Sigmoid colon (tissue), 7 donors: ENCODE data around the gene PTPN3. TPM values are rescaled to one million over a fixed set of nuclear protein-coding genes. Genes with fewer than 3 reads are reported as not detected.
"Not testable (repeated sequence)": the region's sequence is repeated elsewhere in the genome, so short reads cannot be mapped to it uniquely, and the experiment has no call there.

Experiments
- DNase-seq: peaks from one replicate; pipeline ENCODE4 v3.0.0-alpha.2; 2019
- H3K27ac ChIP-seq, 4 donors: fragments of 200-600 bp; sonication (generic); one replicate each; pipeline ENCODE4 v1.5.1; 2016 to 2019; ENCODE audit warnings: mild to moderate bottlenecking in 1 of 4
- H3K27me3 ChIP-seq, 3 donors: fragments of 200-600 bp; sonication (generic); one replicate each; pipeline ENCODE4 v1.5.1; 2019; ENCODE audit warnings: mild to moderate bottlenecking in 1 of 3
- H3K36me3 ChIP-seq, 4 donors: fragments of 200-600 bp; sonication (generic); one replicate each; pipeline ENCODE4 v1.5.1; 2016 to 2019
- H3K4me1 ChIP-seq, 4 donors: fragments of 200-600 bp; sonication (generic); one replicate each; pipeline ENCODE4 v1.5.1; 2017 to 2019
- H3K4me3 ChIP-seq, 4 donors: fragments of 200-600 bp; sonication (generic); one replicate each; pipeline ENCODE4 v1.5.1; 2017 to 2019; ENCODE audit warnings: mild to moderate bottlenecking in 2 of 4, moderate library complexity in 1 of 4
- H3K9me3 ChIP-seq, 4 donors: fragments of 200-600 bp in 3 of 4; sonication (generic) in 3 of 4; one replicate each; pipeline versions ENCODE4 v1.5.1 to v1.6.1; 2013 to 2019
- EP300 ChIP-seq, 4 donors: sonication (generic); formaldehyde crosslinking; IDR thresholded peaks; one replicate each; pipeline ENCODE4 v1.6.1; 2017; ENCODE audit warnings: antibody characterized with exemption in 4 of 4
- POLR2A ChIP-seq, 2 donors: fragments of 450-650 bp; IDR thresholded peaks; one replicate each; pipeline ENCODE4 v1.6.1; 2016; ENCODE audit warnings: antibody characterized with exemption in 2 of 2, mild to moderate bottlenecking in 2 of 2, moderate library complexity in 2 of 2
- POLR2AphosphoS5 ChIP-seq, 4 donors: sonication (generic); formaldehyde crosslinking; IDR thresholded peaks; one replicate each; pipeline ENCODE4 v1.6.1; 2017; ENCODE audit warnings: antibody characterized with exemption in 4 of 4
- WGBS, 2 donors: extraction: QIAGEN DNeasy Blood & Tissue Kit; methylation state at CpG; one replicate each; pipeline ENCODE4 v1.1.7; 2013; 5-methylcytosine and 5-hydroxymethylcytosine counted together
- intact Hi-C: fragments of 100-400 bp; cut with DNase I; formaldehyde crosslinking; loops from one replicate; pipeline ENCODE4 v1.15.1; 2023
- polyA plus RNA-seq, 3 donors: library from polyadenylated mRNA; stranded (reverse); fragments of 200-250 nt; gene quantifications; one replicate each; pipeline ENCODE4 v1.2.3, GENCODE V29; 2013
- total RNA-seq, 4 donors: library from RNA; depleted of rRNA; stranded (reverse); fragments of >200 nt; gene quantifications; one replicate each; pipeline ENCODE4 v1.1.0, GENCODE V29; 2016
- TF ChIP-seq, protein P1 (sequence below), 4 experiments: fragments of 450-650 bp in 3 of 4; fragments of 200-600 bp in 1 of 4; IDR thresholded peaks; one replicate each; pipeline ENCODE4 v1.5.1; 2016 to 2019; ENCODE audit warnings: antibody characterized with exemption in 4 of 4, mild to moderate bottlenecking in 3 of 4, moderate library complexity in 2 of 4
- donor health status: healthy with polysubstance abuse.
- donor health status: Bipolar disorder and iron deficiency.
- donor health status: healthy.

Gene PTPN3
- total and polyA plus RNA-seq, 7 donors: 1.3 to 25.0 (median 2.5) TPM

DNA sequence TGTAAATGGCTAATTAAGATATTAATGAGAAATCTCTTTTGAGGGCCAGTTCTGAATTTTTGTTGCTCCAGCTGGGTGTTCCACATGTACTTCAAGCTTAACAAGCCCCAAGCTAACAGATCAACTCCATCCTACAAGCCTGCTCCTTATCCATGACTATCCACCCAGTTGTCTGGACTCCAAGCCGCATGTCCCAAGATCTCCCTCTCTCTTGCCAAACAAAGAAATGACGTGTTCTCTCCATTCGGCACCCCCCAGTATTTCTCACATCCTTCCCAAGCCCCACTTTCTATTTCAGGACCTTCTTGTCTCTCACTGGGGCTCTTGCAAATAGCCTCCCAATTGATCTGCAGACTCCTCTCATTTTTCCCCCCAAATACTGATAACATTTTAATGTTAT, 15.8 kb upstream of the PTPN3 start:
- no peak overlapping the region for H3K4me3 ChIP-seq
- no peaks in the 10 kb centered on the region for H3K36me3 ChIP-seq
- no peak for DNase-seq
- no peaks in the 10 kb centered on the region for H3K9me3 ChIP-seq
- no peaks in the 10 kb centered on the region for H3K4me1 ChIP-seq
- intact Hi-C loops: no loop called here
- TF ChIP-seq POLR2A (IDR thresholded peaks at IDR 0.05): no peak
- TF ChIP-seq EP300 (IDR thresholded peaks at IDR 0.05): no peak
- no peak for TF ChIP-seq POLR2AphosphoS5 (IDR thresholded peaks at IDR 0.05)
- TF ChIP-seq, protein P1, sequence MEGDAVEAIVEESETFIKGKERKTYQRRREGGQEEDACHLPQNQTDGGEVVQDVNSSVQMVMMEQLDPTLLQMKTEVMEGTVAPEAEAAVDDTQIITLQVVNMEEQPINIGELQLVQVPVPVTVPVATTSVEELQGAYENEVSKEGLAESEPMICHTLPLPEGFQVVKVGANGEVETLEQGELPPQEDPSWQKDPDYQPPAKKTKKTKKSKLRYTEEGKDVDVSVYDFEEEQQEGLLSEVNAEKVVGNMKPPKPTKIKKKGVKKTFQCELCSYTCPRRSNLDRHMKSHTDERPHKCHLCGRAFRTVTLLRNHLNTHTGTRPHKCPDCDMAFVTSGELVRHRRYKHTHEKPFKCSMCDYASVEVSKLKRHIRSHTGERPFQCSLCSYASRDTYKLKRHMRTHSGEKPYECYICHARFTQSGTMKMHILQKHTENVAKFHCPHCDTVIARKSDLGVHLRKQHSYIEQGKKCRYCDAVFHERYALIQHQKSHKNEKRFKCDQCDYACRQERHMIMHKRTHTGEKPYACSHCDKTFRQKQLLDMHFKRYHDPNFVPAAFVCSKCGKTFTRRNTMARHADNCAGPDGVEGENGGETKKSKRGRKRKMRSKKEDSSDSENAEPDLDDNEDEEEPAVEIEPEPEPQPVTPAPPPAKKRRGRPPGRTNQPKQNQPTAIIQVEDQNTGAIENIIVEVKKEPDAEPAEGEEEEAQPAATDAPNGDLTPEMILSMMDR (IDR thresholded peaks at IDR 0.05): no peak
- H3K27me3 ChIP-seq: no peaks in the 10 kb centered on the region
- WGBS, 2 donors: 91 to 93% methylated on average over 3 of the region's 3 CpGs
- no peak overlapping the region for H3K27ac ChIP-seq

DNA sequence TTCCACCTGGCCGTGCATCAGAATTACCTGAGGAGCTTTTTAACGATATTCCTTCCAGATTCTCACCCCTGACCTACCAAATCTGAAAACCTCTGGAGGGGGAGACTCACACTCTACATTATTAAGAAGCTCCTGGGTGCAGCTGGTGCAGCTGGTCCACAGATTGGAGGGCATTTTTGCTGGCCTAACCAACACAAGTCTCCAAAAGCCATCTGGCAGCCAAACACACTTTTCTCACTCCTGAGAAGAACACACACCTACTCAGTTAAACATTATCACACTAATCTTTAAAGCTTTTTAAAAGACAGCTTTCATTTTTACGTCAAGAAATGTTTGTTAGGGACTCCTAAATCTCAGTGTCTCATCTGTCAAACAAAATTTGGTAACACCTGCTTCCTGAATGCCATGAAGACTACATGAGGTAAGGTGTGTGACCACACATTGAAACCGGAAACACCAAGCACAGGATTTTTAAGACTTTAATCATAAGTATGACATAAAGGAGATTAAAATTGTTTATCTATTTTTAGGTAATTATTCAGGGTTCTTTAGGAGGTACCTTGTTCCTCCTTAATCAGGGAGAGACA, 14.2 kb upstream of the PTPN3 start:
- H3K4me1 ChIP-seq: no peaks in the 10 kb centered on the region
- H3K27ac ChIP-seq: no peak overlapping the region
- WGBS, 2 donors: 43 to 58% methylated on average over 4 of the region's 4 CpGs
- TF ChIP-seq EP300 (IDR thresholded peaks at IDR 0.05) (no peak), POLR2AphosphoS5 (IDR thresholded peaks at IDR 0.05) (no peak), POLR2A (IDR thresholded peaks at IDR 0.05) (no peak)
- TF ChIP-seq, protein P1 (IDR thresholded peaks at IDR 0.05): no peak
- H3K36me3 ChIP-seq: no peaks in the 10 kb centered on the region
- intact Hi-C loops: no loop called here
- no peak for DNase-seq
- H3K27me3 ChIP-seq: no peaks in the 10 kb centered on the region
- no peaks in the 10 kb centered on the region for H3K9me3 ChIP-seq
- H3K4me3 ChIP-seq: no peak overlapping the region

DNA sequence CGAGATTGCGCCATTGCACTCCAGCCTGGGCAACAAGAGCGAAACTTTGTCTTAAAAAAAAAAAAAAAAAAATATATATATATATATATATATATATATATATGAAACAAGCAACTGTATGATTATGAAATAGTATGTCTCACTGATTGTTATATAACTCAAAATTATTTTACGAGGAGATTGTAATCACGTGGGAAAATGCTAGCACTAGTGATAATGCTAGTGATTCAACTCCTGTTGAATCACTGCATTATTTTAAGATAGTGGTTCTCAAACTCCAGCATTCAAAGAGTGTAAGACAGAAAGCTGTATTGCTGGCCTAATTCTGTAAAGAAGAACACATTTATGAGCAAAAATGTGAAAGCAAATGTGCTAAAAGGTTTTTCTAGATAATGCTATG, 12.4 kb upstream of the PTPN3 start:
- no peaks in the 10 kb centered on the region for H3K36me3 ChIP-seq
- no peak overlapping the region for H3K27ac ChIP-seq
- no peaks in the 10 kb centered on the region for H3K27me3 ChIP-seq
- TF ChIP-seq POLR2A (IDR thresholded peaks at IDR 0.05) (no peak), POLR2AphosphoS5 (IDR thresholded peaks at IDR 0.05) (no peak), EP300 (IDR thresholded peaks at IDR 0.05) (no peak)
- TF ChIP-seq, protein P1 (IDR thresholded peaks at IDR 0.05): no peak
- no peaks in the 10 kb centered on the region for H3K4me1 ChIP-seq
- intact Hi-C loops: no loop called here
- DNase-seq: no peak
- H3K4me3 ChIP-seq: no peak overlapping the region
- 72 to 87% methylated on average over 5 of the region's 5 CpGs for WGBS, 2 donors
- H3K9me3 ChIP-seq: no peaks in the 10 kb centered on the region

DNA sequence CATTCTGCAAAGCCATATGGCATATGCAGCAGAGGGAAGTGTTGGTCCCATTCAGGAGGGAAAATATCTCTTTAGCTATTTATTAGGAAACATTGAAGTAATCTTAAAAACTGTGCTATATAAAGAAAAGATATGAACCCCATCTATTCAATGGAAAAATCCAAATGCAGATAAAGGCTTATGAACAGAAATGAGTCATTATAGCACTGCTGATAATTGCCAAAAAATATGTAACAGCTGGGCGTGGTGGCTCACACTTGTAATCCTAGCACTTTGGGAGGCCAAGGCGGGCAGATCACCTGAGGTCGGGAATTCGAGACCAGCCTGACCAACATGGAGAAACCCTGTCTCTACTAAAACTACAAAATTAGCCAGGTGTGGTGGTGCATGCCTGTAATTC, 11.9 kb upstream of the PTPN3 start:
- intact Hi-C loops, DNase-seq, H3K27me3 ChIP-seq, H3K4me3 ChIP-seq, H3K4me1 ChIP-seq, H3K27ac ChIP-seq, H3K9me3 ChIP-seq, H3K36me3 ChIP-seq: not testable (repeated sequence)
- 74 to 82% methylated on average over 4 of the region's 4 CpGs for WGBS, 2 donors

DNA sequence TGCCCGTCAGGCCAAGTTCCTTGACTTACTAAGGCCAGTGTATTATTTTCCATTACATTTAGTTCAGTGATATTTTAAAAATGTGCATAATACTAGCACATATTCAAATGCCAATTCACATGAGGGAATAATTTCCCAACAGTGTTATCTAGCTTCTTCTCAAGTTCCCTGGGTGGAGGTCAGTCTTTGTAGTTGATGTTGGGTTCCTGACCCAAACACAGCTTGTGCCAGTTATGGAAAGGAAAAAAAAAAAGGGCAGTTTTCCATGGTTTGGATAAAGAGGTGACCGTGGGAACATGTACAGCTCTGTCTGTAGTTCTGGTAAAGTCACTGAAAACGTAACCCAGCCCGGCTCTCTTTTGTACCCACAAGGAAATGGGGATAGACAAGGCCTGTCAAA, 11.5 kb upstream of the PTPN3 start:
- Histone ChIP-seq H3K36me3 (no peaks in the 10 kb centered on the region), H3K4me1 (no peaks in the 10 kb centered on the region), H3K27ac (no peak overlapping the region), H3K4me3 (no peak overlapping the region), H3K27me3 (no peaks in the 10 kb centered on the region), H3K9me3 (no peaks in the 10 kb centered on the region)
- intact Hi-C loops: no loop called here
- DNase-seq: no peak
- no peak for TF ChIP-seq POLR2AphosphoS5 (IDR thresholded peaks at IDR 0.05)
- no peak for TF ChIP-seq POLR2A (IDR thresholded peaks at IDR 0.05)
- TF ChIP-seq, protein P1 (IDR thresholded peaks at IDR 0.05): no peak
- TF ChIP-seq EP300 (IDR thresholded peaks at IDR 0.05): no peak
- WGBS, 2 donors: 56 to 64% methylated on average over 4 of the region's 4 CpGs
